HCT116 (cell line): ENCODE data around the gene RADIL. TPM values are rescaled to one million over a fixed set of nuclear protein-coding genes. Genes with fewer than 3 reads are reported as not detected.

Experiments used
- ATAC-seq: fragments of 200-7000 bp; cut with Tn5 transposase; 2 replicates; pipeline ENCODE4 v1.9.1; 2020; ENCODE audit warnings: mild to moderate bottlenecking, moderate library complexity
- BruUV-seq: library from RNA; stranded (reverse); fragments of 400-500 nt; replicated peaks from 2 replicates; lab custom pipeline; 2021; lab: Mats Ljungman, UMichigan
- CTCF ChIA-PET: fragments of 300-600 bp; sonication (Branson Sonifier 250); formaldehyde crosslinking; loops from one replicate; lab custom pipeline; 2021; ENCODE audit warnings: antibody characterized with exemption; lab: Charles Lee
- POLR2A ChIA-PET: fragments of 300-600, 350-600 bp; sonication (Branson Sonifier 250); formaldehyde crosslinking; loops from one replicate; lab custom pipeline; 2021; ENCODE audit warnings: antibody characterized with exemption; lab: Charles Lee
- RAD21 ChIA-PET, 2 experiments: fragments of 300-600 bp; sonication (Branson Sonifier 250); formaldehyde crosslinking; loops; one replicate each; lab custom pipeline; 2023; ENCODE audit warnings: low total read pairs in 2 of 2; ENCODE audit not compliant: uncharacterized antibody in 2 of 2, unreplicated experiment in 2 of 2, low non-redundant PET in 1 of 2; lab: Charles Lee
- DNase-seq: peaks from one replicate; pipeline ENCODE4 v3.0.0-alpha.2; 2010; ENCODE audit warnings: low read depth, low spot score
- H2AFZ ChIP-seq: fragments of 200-600 bp; shearing (Covaris generic), sonication (generic); 2 replicates; pipeline ENCODE4 v1.6.1; 2017; ENCODE audit warnings: low read depth, mixed run types, mixed read lengths, antibody characterized with exemption, low read length; ENCODE audit not compliant: poor library complexity, severe bottlenecking
- H3K27ac ChIP-seq: 2 replicates; pipeline ENCODE4 v1.5.1; 2012; ENCODE audit warnings: low read depth, low read length
- H3K27me3 ChIP-seq: fragments of 200-600 bp; sonication (generic); 2 replicates; pipeline ENCODE4 v1.6.1; 2016; ENCODE audit warnings: mixed run types, low read length, mixed read lengths; ENCODE audit not compliant: insufficient read depth
- H3K36me3 ChIP-seq, 2 experiments: fragments of 200-500 bp in 1 of 2; fragments of 200-600 bp in 1 of 2; sonication (Bioruptor generic) in 1 of 2; sonication (generic) in 1 of 2; 2 replicates each; pipeline versions ENCODE4 v1.5.1 to v1.6.1; 2014 to 2016; ENCODE audit warnings: low read length in 2 of 2, inconsistent platforms in 1 of 2, mixed read lengths in 1 of 2, mixed run types in 1 of 2; ENCODE audit not compliant: insufficient read depth in 2 of 2, control insufficient read depth in 1 of 2
- H3K4me1 ChIP-seq, 2 experiments: fragments of 200-600 bp in 1 of 2; sonication (generic) in 1 of 2; 2 replicates each; pipeline versions ENCODE4 v1.5.1 to v1.6.1; 2012 to 2017; ENCODE audit warnings: low read length in 2 of 2, inconsistent platforms in 1 of 2, mild to moderate bottlenecking in 1 of 2, mixed read lengths in 1 of 2, mixed run types in 1 of 2, moderate library complexity in 1 of 2; ENCODE audit not compliant: insufficient read depth in 2 of 2, control insufficient read depth in 1 of 2
- H3K4me2 ChIP-seq: fragments of 200-600 bp; sonication (generic); 2 replicates; pipeline ENCODE4 v1.6.1; 2017; ENCODE audit warnings: mixed run types, low read length, mixed read lengths
- H3K4me3 ChIP-seq, 2 experiments: fragments of 200-600 bp in 1 of 2; sonication (generic) in 1 of 2; replicated peaks in 1 of 2; 2 replicates each; pipeline ENCODE4 v1.5.1; 2011 to 2016; ENCODE audit warnings: low read length in 2 of 2, control low read depth in 1 of 2, low read depth in 1 of 2, mild to moderate bottlenecking in 1 of 2, mixed read lengths in 1 of 2, mixed run types in 1 of 2
- H3K79me2 ChIP-seq: fragments of 200-600 bp; sonication (generic); 2 replicates; pipeline ENCODE4 v1.6.1; 2017; ENCODE audit warnings: mild to moderate bottlenecking, mixed run types, low read length, moderate library complexity, mixed read lengths; ENCODE audit not compliant: insufficient read depth
- H3K9ac ChIP-seq: fragments of 200-600 bp; sonication (generic); 2 replicates; pipeline ENCODE4 v1.6.1; 2016; ENCODE audit warnings: low read length, mixed read lengths
- H3K9me2 ChIP-seq: fragments of 200-600 bp; sonication (generic), shearing (Covaris generic); 2 replicates; pipeline ENCODE4 v1.6.1; 2017; ENCODE audit warnings: mixed run types, mild to moderate bottlenecking, moderate library complexity; ENCODE audit not compliant: insufficient read depth
- H3K9me3 ChIP-seq, 2 experiments: fragments of 200-500 bp in 1 of 2; fragments of 200-600 bp in 1 of 2; sonication (Bioruptor generic) in 1 of 2; sonication (generic) in 1 of 2; 2 replicates each; pipeline ENCODE4 v1.6.1; 2014 to 2017; ENCODE audit warnings: low read length in 2 of 2, mixed read lengths in 2 of 2, inconsistent platforms in 1 of 2, low read depth in 1 of 2, mild to moderate bottlenecking in 1 of 2, mixed run types in 1 of 2, moderate library complexity in 1 of 2; ENCODE audit not compliant: control insufficient read depth in 1 of 2, insufficient read depth in 1 of 2
- H4K20me1 ChIP-seq: fragments of 200-600 bp; sonication (generic), shearing (Covaris generic); 2 replicates; pipeline ENCODE4 v1.6.1; 2017; ENCODE audit warnings: mixed run types, mild to moderate bottlenecking, moderate library complexity; ENCODE audit not compliant: insufficient read depth
- ATF3 ChIP-seq: IDR thresholded peaks from 2 replicates; pipeline ENCODE4 v1.6.1; 2012
- CEBPB ChIP-seq: IDR thresholded peaks from 2 replicates; pipeline ENCODE4 v1.6.1; 2012; ENCODE audit warnings: low read depth
- CTCF ChIP-seq, 3 experiments: fragments of 200-600 bp in 1 of 3; sonication (generic) in 1 of 3; IDR thresholded peaks in 2 of 3; conservative IDR thresholded peaks in 1 of 3; 2 replicates each; pipeline ENCODE4 v1.5.1; 2012 to 2017; ENCODE audit warnings: low read depth in 2 of 3, low read length in 2 of 3, antibody characterized with exemption in 1 of 3, borderline replicate concordance in 1 of 3, control low read depth in 1 of 3, mild to moderate bottlenecking in 1 of 3, mixed read lengths in 1 of 3, mixed run types in 1 of 3, moderate library complexity in 1 of 3; ENCODE audit not compliant: insufficient read depth in 1 of 3
- EGR1 ChIP-seq: IDR thresholded peaks from 2 replicates; pipeline ENCODE4 v1.6.1; 2012; ENCODE audit warnings: low read depth
- ELF1 ChIP-seq: IDR thresholded peaks from 2 replicates; pipeline ENCODE4 v1.6.1; 2012; ENCODE audit warnings: low read depth, borderline replicate concordance
- EZH2 ChIP-seq: fragments of 200-600 bp; sonication (generic); IDR thresholded peaks from 2 replicates; pipeline ENCODE4 v1.6.1; 2017; ENCODE audit warnings: antibody characterized with exemption, mixed run types
- EZH2phosphoT487 ChIP-seq: fragments of 200-600 bp; IDR thresholded peaks from 2 replicates; pipeline ENCODE4 v1.6.1; 2018; ENCODE audit warnings: antibody characterized with exemption, borderline replicate concordance
- FOSL1 ChIP-seq: IDR thresholded peaks from 2 replicates; pipeline ENCODE4 v1.6.1; 2012; ENCODE audit warnings: low read depth
- JUND ChIP-seq: IDR thresholded peaks from 2 replicates; pipeline ENCODE4 v1.6.1; 2012
- MAX ChIP-seq: IDR thresholded peaks from 2 replicates; pipeline ENCODE4 v1.6.1; 2012
- REST ChIP-seq: IDR thresholded peaks from 2 replicates; pipeline ENCODE4 v1.6.1; 2012; ENCODE audit warnings: low read depth
- SIN3A ChIP-seq: IDR thresholded peaks from 2 replicates; pipeline ENCODE4 v1.6.1; 2012; ENCODE audit warnings: low read depth
- SP1 ChIP-seq: IDR thresholded peaks from 2 replicates; pipeline ENCODE4 v1.6.1; 2012; ENCODE audit warnings: low read depth
- SRF ChIP-seq: IDR thresholded peaks from 2 replicates; pipeline ENCODE4 v1.6.1; 2012; ENCODE audit warnings: low read depth
- YY1 ChIP-seq: IDR thresholded peaks from 2 replicates; pipeline ENCODE4 v1.6.1; 2011; ENCODE audit warnings: low read length, low read depth, moderate library complexity, mild to moderate bottlenecking; ENCODE audit not compliant: insufficient replicate concordance; ENCODE audit errors: extremely low read depth
- ZBTB33 ChIP-seq: IDR thresholded peaks from 2 replicates; pipeline ENCODE4 v1.6.1; 2011; ENCODE audit warnings: mild to moderate bottlenecking, low read length, moderate library complexity; ENCODE audit not compliant: insufficient replicate concordance; ENCODE audit errors: extremely low read depth
- ZNF274 ChIP-seq: fragments of 200-500 bp; sonication (Bioruptor generic); IDR thresholded peaks from 2 replicates; pipeline ENCODE4 v1.6.1; 2014; ENCODE audit warnings: mild to moderate bottlenecking, low read depth, low read length, inconsistent platforms
- intact Hi-C: fragments of 100-400 bp; cut with micrococcal nuclease; formaldehyde crosslinking; loops from 2 replicates; pipeline ENCODE4 v1.10.0; 2022
- total RNA-seq: library from RNA; stranded (reverse); gene quantifications from one replicate; pipeline ENCODE4 v1.2.1, GENCODE V29; 2021; ENCODE audit not compliant: unreplicated experiment

The RADIL gene
- total RNA-seq, 1 experiment from 2014 or later = 5.3 TPM

GRCh38 chr7:4769761-4770160, 113.8 kb downstream of the RADIL start (continued):
- TF ChIP-seq REST (no peak), EGR1 (no peak), ELF1 (no peak), MAX (no peak), EZH2 (no peak)

GRCh38 chr7:4768597-4769569, 114.6 kb downstream of the RADIL start:
- ChIA-PET POLR2A (no interaction called here), RAD21 (no interaction called here), CTCF (no interaction called here)
- Histone ChIP-seq H3K4me3 (no peak overlapping the region), H3K9me3 (no peaks in the 10 kb centered on the region), H3K9me2 (no peaks in the 10 kb centered on the region), H4K20me1 (no peaks in the 10 kb centered on the region), H3K27me3 (no peaks in the 10 kb centered on the region), H3K4me2 (no peak overlapping the region), H3K9ac (no peak overlapping the region), H3K79me2 (0 out of 2 replicates have a peak, but pooled peaks cover 4% of the 10 kb centered on the region), H3K36me3 (peaks cover 2 to 3% of the 10 kb centered on the region in 2 experiments; a peak in 3 of 4 replicates), H3K27ac (no peak overlapping the region), H2AFZ (no peak overlapping the region), H3K4me1 (no peaks in the 10 kb centered on the region)
- intact Hi-C loops = no loop called here
- no peak for ATAC-seq
- BruUV-seq = no TSS peak
- DNase-seq = no peak
- TF ChIP-seq ZBTB33 (no peak), ATF3 (no peak), JUND (no peak), FOSL1 (no peak), EZH2phosphoT487 (no peak), SP1 (no peak), ZNF274 (no peak), SIN3A (no peak), YY1 (no peak), SRF (no peak), CEBPB (no peak), CTCF (IDR thresholded peaks at IDR 0.05 in 2 of 3, conservative IDR thresholded peaks at IDR 0.05 in 1 of 3; ENCODE audit: borderline replicate concordance in 1 of 3, insufficient read depth in 1 of 3, low read depth in 2 of 3, low read length in 2 of 3) (no peak)
